GM12878 (cell line): ENCODE measurements around the gene CSMD2. TPM values are rescaled to one million over a fixed set of nuclear protein-coding genes. Genes with fewer than 3 reads are reported as not detected.

ENCODE experiments used
- ATAC-seq: fragments of 200-7000 bp; cut with Tn5 transposase; 3 replicates; pipeline ENCODE4 v1.9.1; 2020; ENCODE audit warnings: mild to moderate bottlenecking, moderate library complexity
- BruUV-seq: library from RNA; stranded (reverse); fragments of 400-500 nt; replicated peaks from 2 replicates; lab custom pipeline; 2021; lab: Mats Ljungman, UMichigan
- CTCF ChIA-PET: fragments of 300-600 bp; sonication (Branson Sonifier 250); formaldehyde crosslinking; extraction: SDS; loops from one replicate; lab custom pipeline; 2021; ENCODE audit warnings: inconsistent platforms; lab: Yijun Ruan, JAX
- POLR2A ChIA-PET: fragments of 350-600 bp; formaldehyde crosslinking; extraction: SDS; loops from one replicate; lab custom pipeline; 2021; ENCODE audit warnings: inconsistent platforms; lab: Charles Lee
- RAD21 ChIA-PET: fragments of 300-600 bp; sonication (Branson Sonifier 250); formaldehyde crosslinking; loops from one replicate; lab custom pipeline; 2023; ENCODE audit warnings: antibody characterized with exemption; ENCODE audit not compliant: unreplicated experiment; lab: Charles Lee
- SMC1A ChIA-PET: fragments of 300-600 bp; sonication (Branson Sonifier 250); formaldehyde crosslinking; loops from one replicate; lab custom pipeline; 2023; ENCODE audit not compliant: unreplicated experiment, uncharacterized antibody; lab: Charles Lee
- DNase-seq: peaks from one replicate; pipeline ENCODE4 v3.0.0-alpha.2; 2011; ENCODE audit warnings: low read depth, low spot score
- FAIRE-seq: peaks from 3 replicates; lab custom pipeline; 2011; peaks lifted over from hg19 to GRCh38; lab: Jason Lieb, UNC
- H2AFZ ChIP-seq: 2 replicates; pipeline ENCODE4 v1.6.0; 2011; ENCODE audit warnings: low read depth, low read length, control low read depth; ENCODE audit not compliant: control insufficient read depth
- H3K27ac ChIP-seq: 2 replicates; pipeline ENCODE4 v1.5.1; 2011; ENCODE audit warnings: control low read depth; ENCODE audit not compliant: control insufficient read depth, insufficient read depth
- H3K27me3 ChIP-seq, 2 experiments: replicated peaks in 1 of 2; 2 replicates each; pipeline versions ENCODE4 v1.6.0 to v1.6.1; 2011; ENCODE audit warnings: low read length in 1 of 2; ENCODE audit not compliant: control insufficient read depth in 2 of 2, insufficient read depth in 2 of 2
- H3K36me3 ChIP-seq, 2 experiments: 2 replicates each; pipeline ENCODE4 v1.5.1; 2011; ENCODE audit warnings: low read length in 1 of 2; ENCODE audit not compliant: control insufficient read depth in 2 of 2, insufficient read depth in 2 of 2
- H3K4me1 ChIP-seq: 2 replicates; pipeline ENCODE4 v1.6.1; 2011; ENCODE audit warnings: mild to moderate bottlenecking, low read length, moderate library complexity, mixed read lengths; ENCODE audit not compliant: control insufficient read depth, insufficient read depth
- H3K4me2 ChIP-seq: 2 replicates; pipeline ENCODE4 v1.6.0; 2011; ENCODE audit warnings: control low read depth; ENCODE audit not compliant: control insufficient read depth, insufficient read depth
- H3K4me3 ChIP-seq: fragments of 200-600 bp; sonication (generic); 2 replicates; pipeline ENCODE4 v1.5.1; 2016
- H3K79me2 ChIP-seq: 2 replicates; pipeline ENCODE4 v1.6.0; 2011; ENCODE audit warnings: low read length; ENCODE audit not compliant: control insufficient read depth, insufficient read depth
- H3K9ac ChIP-seq: 2 replicates; pipeline ENCODE4 v1.8.0; 2011; ENCODE audit warnings: low read length, control low read depth, mixed read lengths; ENCODE audit not compliant: control insufficient read depth, insufficient read depth
- H3K9me3 ChIP-seq: replicated peaks from 3 replicates; pipeline ENCODE4 v1.5.1; 2011; ENCODE audit warnings: mild to moderate bottlenecking, low read length; ENCODE audit not compliant: control insufficient read depth, insufficient read depth
- H4K20me1 ChIP-seq: 2 replicates; pipeline ENCODE4 v1.6.0; 2011; ENCODE audit not compliant: control insufficient read depth, insufficient read depth
- ASH2L ChIP-seq: fragments of 300-600, 200-600 bp; sonication (generic); IDR thresholded peaks from 2 replicates; pipeline ENCODE4 v1.6.1; 2017; ENCODE audit warnings: low read depth, mild to moderate bottlenecking, borderline replicate concordance
- ATF3 ChIP-seq: IDR thresholded peaks from 2 replicates; pipeline ENCODE4 v1.6.1; 2011; ENCODE audit warnings: low read depth, mild to moderate bottlenecking, low read length, moderate library complexity, borderline replicate concordance; ENCODE audit errors: extremely low read depth
- CBFB ChIP-seq: IDR thresholded peaks from 2 replicates; pipeline ENCODE4 v1.6.1; 2016; ENCODE audit warnings: antibody characterized with exemption, low read depth
- IKZF1 ChIP-seq: fragments of 450-650 bp; conservative IDR thresholded peaks from 2 replicates; pipeline ENCODE4 v1.6.1; 2017; ENCODE audit warnings: antibody characterized with exemption, mild to moderate bottlenecking
- IRF3 ChIP-seq: fragments of 450-650 bp; IDR thresholded peaks from 2 replicates; pipeline ENCODE4 v1.6.1; 2014; ENCODE audit warnings: mild to moderate bottlenecking
- KAT2A ChIP-seq: conservative IDR thresholded peaks from 2 replicates; pipeline ENCODE4 v1.6.1; 2011; ENCODE audit warnings: low read depth, low read length; ENCODE audit not compliant: control insufficient read depth
- NR2C2 ChIP-seq: IDR thresholded peaks from 2 replicates; pipeline ENCODE4 v1.6.1; 2011; ENCODE audit warnings: borderline replicate concordance, low read depth; ENCODE audit not compliant: control insufficient read depth, insufficient read length
- NRF1 ChIP-seq: conservative IDR thresholded peaks from 2 replicates; pipeline ENCODE4 v1.6.1; 2011; ENCODE audit warnings: mild to moderate bottlenecking, low read depth, low read length, improper control_type of control experiment
- RAD51 ChIP-seq: fragments of 450-650 bp; IDR thresholded peaks from 2 replicates; pipeline ENCODE4 v1.6.1; 2016; ENCODE audit warnings: moderate library complexity, mild to moderate bottlenecking, inconsistent platforms
- RELA ChIP-seq: fragments of 450-650 bp; IDR thresholded peaks from 2 replicates; pipeline ENCODE4 v1.8.0; 2014; ENCODE audit warnings: borderline replicate concordance; ENCODE audit not compliant: partially characterized antibody
- SPI1 ChIP-seq: IDR thresholded peaks from 2 replicates; pipeline ENCODE4 v1.6.1; 2011; ENCODE audit warnings: low read depth, mild to moderate bottlenecking, low read length, moderate library complexity, borderline replicate concordance; ENCODE audit not compliant: insufficient read depth
- STAT3 ChIP-seq: IDR thresholded peaks from 2 replicates; pipeline ENCODE4 v1.6.1; 2011; ENCODE audit warnings: low read depth, low read length, improper control_type of control experiment
- ZZZ3 ChIP-seq: IDR thresholded peaks from 2 replicates; pipeline ENCODE4 v1.6.1; 2011; ENCODE audit warnings: low read depth; ENCODE audit not compliant: control insufficient read depth, insufficient read length
- WGBS: methylation state at CpG from one replicate; pipeline ENCODE4 v1.1.6; 2016; ENCODE audit warnings: low lambda C conversion rate; ENCODE audit not compliant: insufficient replicate concordance, insufficient coverage; ENCODE audit errors: missing lambda C conversion rate; 5-methylcytosine and 5-hydroxymethylcytosine counted together
- in situ Hi-C: fragments of 300-500 bp; cut with MboI; formaldehyde crosslinking; loops from 9 replicates; pipeline ENCODE4 v1.14.3; 2018; ENCODE audit warnings: mixed read lengths
- intact Hi-C: fragments of 100-400 bp; cut with micrococcal nuclease; formaldehyde crosslinking; loops from one replicate; pipeline ENCODE4 v1.14.2; 2022; ENCODE audit not compliant: unreplicated experiment
- polyA plus RNA-seq, 11 experiments: library from polyadenylated mRNA; depleted of rRNA in 4 of 11; unstranded in 6 of 11; stranded (reverse) in 5 of 11; fragments of >200 nt; fragmentation: Nextera tagmentation in 4 of 11; fragmentation: Illumina TruSeq in 1 of 11; extraction: Ambion mirVana in 4 of 11; extraction: Trizol in 1 of 11; gene quantifications; 1 replicate in 1 of 11; 2 replicates in 10 of 11; pipeline versions ENCODE4 v1.2.1 to v1.2.3, GENCODE V29; 2011 to 2016; ENCODE audit warnings: inconsistent platforms in 2 of 11, missing spikeins in 2 of 11, low read depth in 1 of 11
- total RNA-seq, 4 experiments: library from RNA; depleted of rRNA in 3 of 4; stranded (reverse); fragments of >200 nt in 3 of 4; fragmentation: Illumina TruSeq in 1 of 4; extraction: Trizol in 1 of 4; gene quantifications; 2 replicates each; pipeline versions ENCODE4 v1.2.1 to v1.2.3, GENCODE V29; 2013 to 2021

CSMD2 gene
- total and polyA plus RNA-seq, 10 of the 15 experiments (the other 5 are each of a cell fraction or from before 2014, with no cell fraction given) = under 0.01 TPM; not detected in 9

GRCh38 chr1:33932871-33933270 is 232.2 kb downstream of the CSMD2 start:
- Histone ChIP-seq H3K36me3 (no peaks in the 10 kb centered on the region), H3K27ac (no peak overlapping the region), H2AFZ (no peak overlapping the region), H3K4me1 (no peaks in the 10 kb centered on the region), H3K4me3 (no peak overlapping the region), H3K9me3 (no peaks in the 10 kb centered on the region), H4K20me1 (no peaks in the 10 kb centered on the region), H3K79me2 (no peaks in the 10 kb centered on the region), H3K27me3 (no peaks in the 10 kb centered on the region; a peak in 1 of 4 replicates), H3K4me2 (no peak overlapping the region), H3K9ac (no peak overlapping the region)
- WGBS = 0% methylated on average over 3 of the region's 3 CpGs
- in situ Hi-C loops (no loop called here), intact Hi-C loops (no loop called here)
- TF ChIP-seq KAT2A (no peak), RELA (no peak), CBFB (no peak), ASH2L (no peak), ZZZ3 (no peak), NRF1 (no peak), RAD51 (no peak), STAT3 (no peak), NR2C2 (no peak), IKZF1 (no peak), ATF3 (no peak), IRF3 (no peak), SPI1 (no peak)
- CTCF ChIA-PET = no interaction called here
- no TSS peak for BruUV-seq
- DNase-seq (no peak), FAIRE-seq (no peak), ATAC-seq (no peak)
- SMC1A ChIA-PET = no interaction called here
- POLR2A ChIA-PET = no interaction called here
- RAD21 ChIA-PET = no interaction called here
